ENCODE results near the gene COLEC12.

The COLEC12 gene

GRCh38 chr18:370751-371608 lies 129.5 kb downstream of the COLEC12 start:
- no peak overlapping the region for H3K4me3 ChIP-seq
- peak overlapping the region in 1 of 2 donors; percentile 63 for H3K27ac ChIP-seq
- no peak for TF ChIP-seq CTCF (IDR thresholded peaks at IDR 0.05)
- no peak for DNase-seq (ENCODE audit: low spot score)

- no peak overlapping the region for H3K27ac ChIP-seq
- H3K4me3 ChIP-seq, result no peak overlapping the region
- TF ChIP-seq CTCF (IDR thresholded peaks at IDR 0.05), result no peak
- DNase-seq (ENCODE audit: low spot score), result no peak
These were observed 131.1 kb downstream of the COLEC12 start for GRCh38 chr18:369224-370015.

GRCh38 chr18:366466-367061 lies 133.9 kb downstream of the COLEC12 start:
- H3K27ac ChIP-seq, result no peak overlapping the region
- TF ChIP-seq CTCF (IDR thresholded peaks at IDR 0.05), result no peak
- DNase-seq (ENCODE audit: low spot score), result no peak
- H3K4me3 ChIP-seq, result no peak overlapping the region

- DNase-seq (ENCODE audit: low spot score), result no peak
- TF ChIP-seq CTCF (IDR thresholded peaks at IDR 0.05), result no peak
- H3K4me3 ChIP-seq, result no peak overlapping the region
- no peak overlapping the region for H3K27ac ChIP-seq
These were observed 134.8 kb downstream of the COLEC12 start for GRCh38 chr18:365651-366050.

GRCh38 chr18:364256-364826 lies 136.2 kb downstream of the COLEC12 start:
- DNase-seq (ENCODE audit: low spot score), result no peak
- H3K4me3 ChIP-seq, result no peak overlapping the region
- peak overlapping the region in 1 of 2 donors; percentile 41 for H3K27ac ChIP-seq
- no peak for TF ChIP-seq CTCF (IDR thresholded peaks at IDR 0.05)

GRCh38 chr18:363301-364085 lies 137.0 kb downstream of the COLEC12 start:
- no peak for DNase-seq (ENCODE audit: low spot score)
- Histone ChIP-seq H3K4me3 (no peak overlapping the region), H3K27ac (peak overlapping the region in 1 of 2 donors; percentile 54)
- TF ChIP-seq CTCF (IDR thresholded peaks at IDR 0.05), result no peak

Measured in coronary artery (tissue), 2 donors.